Activated T-helper 9 cell treated with anti-CD3 and anti-CD28 coated beads, Interleukin-2, amount 50 U/mL, for 16 hours (primary cell): ENCODE measurements around the gene QRFP.
"Not testable (repeated sequence)": the region's sequence is repeated elsewhere in the genome, so short reads cannot be mapped to it uniquely, and the experiment has no call there.

Experiments used
- DNase-seq: peaks from one replicate; pipeline ENCODE4 v3.0.0-alpha.2; 2020; ENCODE audit warnings: low read depth

The QRFP gene

DNA sequence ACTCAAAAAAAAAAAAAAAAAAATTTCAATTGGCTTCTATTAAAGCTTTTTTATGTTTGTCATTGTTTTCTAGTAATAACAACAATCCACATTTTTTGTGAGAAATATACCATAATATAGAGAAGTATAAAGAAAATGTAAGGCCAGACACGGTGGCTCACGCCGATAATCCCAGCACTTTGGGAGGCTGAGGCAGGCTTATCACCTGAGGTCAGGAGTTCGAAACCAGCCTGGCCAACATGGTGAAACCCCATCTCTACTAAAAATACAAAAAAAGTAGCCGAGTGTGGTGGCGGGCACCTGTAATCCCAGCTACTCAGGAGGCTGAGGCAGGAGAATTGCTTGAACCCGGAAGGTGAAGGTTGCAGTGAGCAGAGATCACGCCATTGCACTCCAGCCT, 48.1 kb downstream of the QRFP start:
- DNase-seq: not testable (repeated sequence)

DNA sequence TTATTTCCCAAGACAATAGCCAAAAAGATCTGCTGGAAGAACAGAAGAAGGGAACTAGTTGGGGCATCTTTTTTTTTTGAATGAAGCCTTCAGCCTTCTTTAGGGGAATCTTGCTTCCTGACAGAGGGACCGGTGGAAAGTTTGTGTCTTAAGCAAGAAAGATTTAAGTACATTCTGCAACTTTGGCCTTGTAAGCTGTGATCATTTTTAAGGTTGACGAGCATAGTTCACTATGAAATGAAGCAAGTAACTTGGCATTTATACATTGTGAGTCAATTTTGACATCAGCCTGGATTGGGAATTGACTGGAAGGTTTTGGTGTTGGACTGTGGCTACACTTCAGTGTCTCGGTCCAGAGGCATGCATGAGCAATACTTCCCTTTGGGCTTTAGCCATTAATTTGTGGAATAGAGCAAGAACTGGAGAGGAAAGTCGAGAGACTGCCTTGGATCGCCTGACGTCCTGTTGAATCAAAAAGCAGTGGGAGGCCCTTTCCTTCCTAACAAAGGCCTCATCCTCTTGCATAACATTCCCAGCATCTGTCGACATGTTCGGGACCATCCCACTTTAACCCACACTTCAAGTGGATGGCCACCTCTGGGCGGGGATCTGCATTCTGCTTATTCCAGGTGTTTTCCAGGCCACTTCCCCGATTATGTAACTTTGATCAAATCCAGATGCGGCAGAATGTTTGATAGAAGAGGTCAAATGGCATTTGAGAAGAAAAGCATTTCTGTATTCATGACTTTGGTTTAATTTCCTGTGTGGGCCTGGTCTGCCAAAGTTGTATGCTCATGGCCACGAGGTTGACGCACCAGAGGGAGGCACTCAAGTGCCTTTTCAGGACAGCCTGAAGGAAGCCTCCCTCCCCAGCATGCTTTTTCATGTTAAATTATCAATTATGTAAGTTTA, 49.0 kb downstream of the QRFP start:
- no peak for DNase-seq

DNA sequence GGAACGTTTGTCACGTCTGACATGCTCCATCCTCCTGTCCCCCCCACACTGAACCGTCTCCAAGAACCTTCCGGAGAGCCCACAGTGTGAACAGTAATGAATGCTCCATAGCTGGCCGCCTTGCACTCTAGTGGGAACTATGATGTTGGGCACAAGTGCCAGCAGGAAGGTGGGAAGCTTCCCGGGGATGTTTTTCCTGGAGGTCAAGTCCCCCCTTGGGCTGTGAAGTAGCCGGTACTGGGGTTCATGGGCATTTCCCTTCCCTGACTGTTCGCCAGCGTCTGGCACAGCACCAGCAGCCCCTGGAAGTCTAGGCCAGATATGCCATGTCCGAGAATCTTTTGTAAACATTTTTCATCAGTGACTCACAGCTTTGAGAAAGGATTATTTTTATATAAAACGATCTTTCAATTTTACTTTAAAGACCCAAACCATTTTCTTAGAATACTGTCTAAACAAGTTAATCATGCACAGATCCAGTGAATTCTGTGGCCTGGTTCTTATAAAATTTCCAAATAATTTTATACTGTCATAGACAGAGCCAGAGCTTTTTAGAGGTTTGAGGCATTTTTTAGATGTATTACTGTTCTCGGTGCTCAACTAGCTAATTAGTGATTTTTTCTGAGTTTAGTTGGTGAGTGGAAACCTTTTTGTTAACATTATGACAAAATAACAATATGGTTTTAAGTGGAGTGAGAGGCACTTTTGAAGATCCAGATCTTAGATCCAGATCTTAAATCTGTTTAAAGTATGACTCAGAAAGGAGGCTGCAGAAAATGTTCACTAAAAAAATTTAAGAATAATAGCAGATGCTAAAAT, 49.9 kb downstream of the QRFP start:
- no peak for DNase-seq

- no peak for DNase-seq
Observed at GRCh38 chr9:130845901-130846481, 50.6 kb downstream of the QRFP start.

GRCh38 chr9:130845254-130845653, 51.4 kb downstream of the QRFP start:
- no peak for DNase-seq

- no peak for DNase-seq
Observed at GRCh38 chr9:130844044-130844451, 52.6 kb downstream of the QRFP start.

GRCh38 chr9:130843049-130843908, 53.3 kb downstream of the QRFP start:
- no peak for DNase-seq
